NCI-H2227 (cell line): ENCODE data around the gene IFNA17.
"Not testable (repeated sequence)": the region's sequence is repeated elsewhere in the genome, so short reads cannot be mapped to it uniquely, and the experiment has no call there.

Source experiments
- DNase-seq: peaks from one replicate; lab custom pipeline; 2025; ENCODE audit not compliant: unreplicated experiment; lab: John Stamatoyannopoulos, UW

IFNA17 gene

DNA sequence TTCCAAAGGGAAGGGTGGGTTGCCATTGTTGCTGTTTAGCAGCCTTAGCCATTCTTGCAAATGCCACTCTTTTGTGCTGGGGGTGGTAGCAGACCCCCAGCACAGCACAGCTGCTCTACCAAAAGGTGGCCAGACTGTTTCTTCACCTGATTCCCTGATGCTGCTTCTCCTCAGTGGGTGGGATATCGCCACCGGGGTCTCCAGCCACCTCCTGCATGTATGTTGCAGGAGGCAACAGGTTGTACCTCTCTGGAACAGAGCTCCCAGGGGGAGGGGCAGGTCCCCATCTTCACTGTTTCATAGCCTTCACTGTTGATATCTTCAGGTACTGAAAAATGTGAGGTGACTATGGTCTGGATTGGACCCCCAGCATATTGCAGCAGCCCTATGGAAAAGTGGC, 17.2 kb downstream of the IFNA17 start:
- not testable (repeated sequence) for DNase-seq

DNA sequence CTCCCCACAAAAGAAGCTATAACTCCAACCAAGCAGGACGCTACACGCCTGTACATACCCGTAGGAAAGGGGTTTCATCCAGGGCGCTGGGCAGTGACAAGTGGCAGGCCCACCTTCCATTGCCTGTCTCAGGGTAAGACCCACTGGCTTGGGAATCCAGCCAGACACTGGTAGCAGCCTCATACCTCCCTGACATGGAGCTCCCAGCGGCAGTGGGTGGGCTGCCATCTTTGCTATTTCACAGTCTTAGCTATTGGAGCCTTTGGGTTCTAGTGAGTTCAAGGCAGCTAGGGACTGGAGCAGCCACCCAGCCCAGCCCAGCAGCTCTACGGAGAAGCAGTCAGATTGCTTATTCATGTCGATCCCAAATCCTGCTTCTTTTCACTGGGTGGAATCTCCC, 17.7 kb downstream of the IFNA17 start:
- no peak for DNase-seq

GRCh38 chr9:21207043-21207442, 21.0 kb downstream of the IFNA17 start, which contains the start of gene IFNA10:
TSS of gene IFNA10 (minus strand) at chr9:21207143. CDS start at chr9:21207097, 46 bp downstream.
- not testable (repeated sequence) for DNase-seq

- no peak for DNase-seq
Observed at GRCh38 chr9:21205204-21205603, 22.8 kb downstream of the IFNA17 start.

DNA sequence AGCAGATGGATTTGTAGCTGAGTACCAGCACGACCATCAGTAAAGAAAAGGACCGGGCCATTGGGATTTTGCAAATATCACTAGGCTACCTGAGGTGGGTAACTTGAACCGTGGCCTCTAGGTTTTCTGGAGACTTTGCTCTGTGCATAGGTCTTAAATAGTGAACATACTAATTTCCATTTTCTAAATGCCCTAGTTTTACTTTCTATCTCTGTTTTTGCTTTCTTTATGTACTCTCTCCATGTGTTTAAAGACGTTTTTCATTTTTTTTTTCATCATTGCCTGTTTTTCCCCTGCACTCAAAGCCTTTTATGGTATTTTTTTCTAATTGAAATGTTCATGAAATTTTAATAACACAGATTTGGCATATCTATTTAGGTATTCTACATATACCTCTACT, 25.9 kb downstream of the IFNA17 start, which contains the start of gene IFNA7:
TSS of gene IFNA7 (minus strand) at position 101 of the 400 bp plus-strand sequence. CDS start at position 61, 40 bp downstream.
- DNase-seq = not testable (repeated sequence)

GRCh38 chr9:21194867-21195776, 32.9 kb downstream of the IFNA17 start:
- DNase-seq = peak; percentile 2

GRCh38 chr9:21187487-21187886, 40.5 kb downstream of the IFNA17 start, which contains the start of gene IFNA4:
TSS of gene IFNA4 (minus strand) at chr9:21187587. CDS start at chr9:21187531, 56 bp downstream.
- not testable (repeated sequence) for DNase-seq

DNA sequence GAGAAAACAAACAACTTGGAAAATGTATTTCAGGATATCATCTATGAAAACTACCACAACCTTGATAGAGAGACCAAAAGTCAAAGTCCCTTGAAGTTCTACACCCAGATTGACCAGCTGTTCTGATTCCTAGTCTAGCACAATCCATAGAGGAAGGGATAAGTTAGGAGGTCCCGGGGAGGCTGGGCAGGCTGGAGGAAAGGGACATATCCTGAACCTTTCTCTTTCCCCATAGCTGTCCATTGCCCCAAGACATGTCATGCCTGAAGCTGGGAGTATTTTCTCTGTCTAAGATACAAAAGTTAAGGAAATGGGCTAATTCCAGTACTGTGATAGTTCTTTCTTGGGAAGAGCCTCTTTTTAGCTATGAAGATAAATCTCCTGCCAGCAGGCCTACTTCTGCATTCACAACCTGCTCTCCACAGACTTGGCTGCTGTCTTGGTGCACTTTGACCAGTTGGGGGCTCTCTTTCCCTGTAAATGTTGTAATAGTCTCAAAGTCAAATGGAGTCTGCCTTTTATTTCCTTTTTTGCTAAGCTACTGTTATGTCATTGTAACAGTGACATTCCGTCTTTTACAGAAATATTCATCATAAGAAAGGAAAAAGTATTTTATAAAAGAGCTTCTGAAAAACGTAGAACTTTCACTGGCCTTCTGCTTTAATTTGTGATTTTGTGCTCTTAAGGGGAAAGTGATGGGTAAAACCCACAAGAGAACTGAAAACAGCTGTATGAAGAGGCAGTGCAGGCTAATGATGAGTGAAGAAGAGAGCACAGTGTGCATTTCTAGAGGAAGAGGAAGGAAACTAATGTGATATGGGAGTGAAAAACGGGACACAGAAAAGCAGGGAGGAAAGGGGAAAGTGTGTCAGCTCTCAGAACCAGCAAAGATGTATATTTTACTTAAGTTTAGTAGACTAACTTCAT, 44.9 kb downstream of the IFNA17 start:
- DNase-seq = not testable (repeated sequence)
